ENCODE results near the gene SLC9A9. TPM values are rescaled to one million over a fixed set of nuclear protein-coding genes. Genes with fewer than 3 reads are reported as not detected.

SLC9A9 gene
- total RNA-seq, 1 experiment from 2014 or later, result 1.5 TPM

GRCh38 chr3:143298380-143298779 is 549.9 kb downstream of the SLC9A9 start:
- Mint-ChIP-seq H3K9me3 (ENCODE audit: low read depth, unreplicated experiment) (no peaks in the 10 kb centered on the region), H3K27ac (ENCODE audit: unreplicated experiment) (no peak overlapping the region), H3K4me3 (ENCODE audit: low read depth, unreplicated experiment) (no peak overlapping the region), H3K36me3 (ENCODE audit: insufficient read depth, unreplicated experiment) (no peaks in the 10 kb centered on the region), H3K27me3 (ENCODE audit: unreplicated experiment) (peaks cover 26% of the 10 kb centered on the region), H3K4me1 (ENCODE audit: low read depth, unreplicated experiment) (peaks cover 14% of the 10 kb centered on the region)
- intact Hi-C loops (cut with micrococcal nuclease; ENCODE audit: unreplicated experiment), result no loop called here
- CTCF ChIA-PET, result interaction anchor here (2.0 kb wide), 1 partner anchor 9 kb away, joined by 6 read pairs; no protein-coding TSS in a partner anchor
- TF ChIP-seq CTCF (IDR thresholded peaks at IDR 0.05; ENCODE audit: unreplicated experiment), result no peak
- no peak for DNase-seq
- no TSS peak for BruUV-seq (replicated peaks)

GRCh38 chr3:143295201-143296080 is 552.8 kb downstream of the SLC9A9 start:
- Mint-ChIP-seq H3K4me1 (ENCODE audit: low read depth, unreplicated experiment) (no peaks in the 10 kb centered on the region), H3K9me3 (ENCODE audit: low read depth, unreplicated experiment) (no peaks in the 10 kb centered on the region), H3K27ac (ENCODE audit: unreplicated experiment) (no peak overlapping the region), H3K27me3 (ENCODE audit: unreplicated experiment) (peaks cover 36% of the 10 kb centered on the region), H3K36me3 (ENCODE audit: insufficient read depth, unreplicated experiment) (no peaks in the 10 kb centered on the region), H3K4me3 (ENCODE audit: low read depth, unreplicated experiment) (no peak overlapping the region)
- DNase-seq, result no peak
- intact Hi-C loops (cut with micrococcal nuclease; ENCODE audit: unreplicated experiment), result no loop called here
- TF ChIP-seq CTCF (IDR thresholded peaks at IDR 0.05; ENCODE audit: unreplicated experiment), result no peak
- CTCF ChIA-PET, result interaction anchor here (0.6 kb wide), 1 partner anchor 15 kb away, joined by 3 read pairs; no protein-coding TSS in a partner anchor
- no TSS peak for BruUV-seq (replicated peaks)

DNA sequence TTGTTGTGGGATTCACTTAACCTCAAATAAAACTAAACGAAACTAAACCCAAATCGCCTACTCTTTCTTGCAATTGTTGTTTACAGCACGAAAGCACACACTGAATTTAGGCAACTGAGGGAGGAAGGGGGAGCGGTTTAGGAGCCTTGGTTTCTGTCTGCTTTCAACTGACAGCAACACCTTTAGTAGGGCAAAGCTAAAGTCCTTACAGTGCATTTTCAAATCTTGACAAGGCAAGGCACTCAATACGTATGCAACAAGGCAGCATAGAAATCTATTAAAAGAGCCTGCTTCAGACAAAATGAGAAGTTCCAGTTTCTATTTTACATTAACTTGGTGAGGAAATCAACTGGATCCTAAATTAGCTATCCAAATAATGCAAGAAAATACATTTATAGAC is 554.1 kb downstream of the SLC9A9 start:
- peaks cover 48% of the 10 kb centered on the region for H3K27me3 Mint-ChIP-seq (ENCODE audit: unreplicated experiment)
- no peaks in the 10 kb centered on the region for H3K4me1 Mint-ChIP-seq (ENCODE audit: low read depth, unreplicated experiment)

GRCh38 chr3:143291836-143292447 is 556.3 kb downstream of the SLC9A9 start:
- CTCF ChIA-PET, result no interaction called here
- Mint-ChIP-seq H3K4me3 (ENCODE audit: low read depth, unreplicated experiment) (no peak overlapping the region), H3K4me1 (ENCODE audit: low read depth, unreplicated experiment) (no peaks in the 10 kb centered on the region), H3K27me3 (ENCODE audit: unreplicated experiment) (peaks cover 65% of the 10 kb centered on the region), H3K27ac (ENCODE audit: unreplicated experiment) (no peak overlapping the region), H3K36me3 (ENCODE audit: insufficient read depth, unreplicated experiment) (no peaks in the 10 kb centered on the region), H3K9me3 (ENCODE audit: low read depth, unreplicated experiment) (no peaks in the 10 kb centered on the region)
- DNase-seq, result no peak
- intact Hi-C loops (cut with micrococcal nuclease; ENCODE audit: unreplicated experiment), result no loop called here
- BruUV-seq (replicated peaks), result no TSS peak
- TF ChIP-seq CTCF (IDR thresholded peaks at IDR 0.05; ENCODE audit: unreplicated experiment), result no peak

More for the DNA sequence above, 554.1 kb downstream of the SLC9A9 start:
- DNase-seq, result no peak
- BruUV-seq (replicated peaks), result no TSS peak
- no peaks in the 10 kb centered on the region for H3K9me3 Mint-ChIP-seq (ENCODE audit: low read depth, unreplicated experiment)
- no peak overlapping the region for H3K27ac Mint-ChIP-seq (ENCODE audit: unreplicated experiment)
- TF ChIP-seq CTCF (IDR thresholded peaks at IDR 0.05; ENCODE audit: unreplicated experiment), result no peak
- CTCF ChIA-PET, result no interaction called here
- H3K4me3 Mint-ChIP-seq (ENCODE audit: low read depth, unreplicated experiment), result no peak overlapping the region
- no peaks in the 10 kb centered on the region for H3K36me3 Mint-ChIP-seq (ENCODE audit: insufficient read depth, unreplicated experiment)
- intact Hi-C loops (cut with micrococcal nuclease; ENCODE audit: unreplicated experiment), result no loop called here

Data from Calu3 (cell line).